Neural progenitor cell (in vitro differentiated cells): ENCODE data around the gene MAP4K5. TPM values are rescaled to one million over a fixed set of nuclear protein-coding genes. Genes with fewer than 3 reads are reported as not detected.
A peak's percentile ranks its signal among the peaks of the same experiment; 100 is the strongest.

Experiments used
- DNase-seq: peaks from one replicate; pipeline ENCODE4 v3.0.0-alpha.2; 2016; ENCODE audit warnings: low spot score
- H2AFZ ChIP-seq: fragments of 200-600 bp; sonication (generic); replicated peaks from 2 replicates; pipeline ENCODE4 v1.6.1; 2016; ENCODE audit warnings: antibody characterized with exemption
- H3F3A ChIP-seq: fragments of 200-600 bp; sonication (generic); 2 replicates; pipeline ENCODE4 v1.6.1; 2016; ENCODE audit warnings: antibody characterized with exemption, low read depth
- H3K27ac ChIP-seq: fragments of 200-600 bp; sonication (generic); 2 replicates; pipeline ENCODE4 v1.5.1; 2016; ENCODE audit warnings: mild to moderate bottlenecking
- H3K27me3 ChIP-seq: fragments of 200-600 bp; sonication (generic); 2 replicates; pipeline ENCODE4 v1.6.1; 2016; ENCODE audit warnings: mild to moderate bottlenecking, moderate library complexity
- H3K36me3 ChIP-seq: fragments of 200-600 bp; sonication (generic); 2 replicates; pipeline ENCODE4 v1.5.1; 2016
- H3K4me1 ChIP-seq: fragments of 200-600 bp; sonication (generic); 2 replicates; pipeline ENCODE4 v1.6.1; 2016; ENCODE audit warnings: mixed run types
- H3K4me2 ChIP-seq: fragments of 200-600 bp; sonication (generic); 2 replicates; pipeline ENCODE4 v1.6.1; 2016
- H3K4me3 ChIP-seq: fragments of 200-600 bp; sonication (generic); 2 replicates; pipeline ENCODE4 v1.5.1; 2016
- H3K79me2 ChIP-seq: fragments of 200-600 bp; sonication (generic); 2 replicates; pipeline ENCODE4 v1.6.1; 2016; ENCODE audit warnings: low read depth
- H3K9ac ChIP-seq: fragments of 200-600 bp; sonication (generic); 2 replicates; pipeline ENCODE4 v1.6.1; 2016
- H3K9me3 ChIP-seq: fragments of 200-600 bp; sonication (generic); 2 replicates; pipeline ENCODE4 v1.5.1; 2016; ENCODE audit warnings: low read depth
- H4K20me1 ChIP-seq: fragments of 200-600 bp; sonication (generic); 2 replicates; pipeline ENCODE4 v1.6.1; 2016; ENCODE audit warnings: low read depth
- H3K27ac Mint-ChIP-seq: 3 replicates; pipeline ENCODE4 v1.8.0; 2021; ENCODE audit warnings: mixed read lengths
- H3K27me3 Mint-ChIP-seq: 2 replicates; pipeline ENCODE4 v1.8.0; 2022; ENCODE audit warnings: low read depth, mild to moderate bottlenecking, inconsistent platforms, moderate library complexity, mixed read lengths; ENCODE audit not compliant: insufficient read depth
- H3K36me3 Mint-ChIP-seq: 3 replicates; pipeline ENCODE4 v1.8.0; 2021; ENCODE audit warnings: mixed read lengths
- H3K4me1 Mint-ChIP-seq: 3 replicates; pipeline ENCODE4 v1.8.0; 2021; ENCODE audit warnings: mixed read lengths
- H3K4me3 Mint-ChIP-seq: 3 replicates; pipeline ENCODE4 v1.8.0; 2021; ENCODE audit warnings: mild to moderate bottlenecking, moderate library complexity, mixed read lengths
- H3K9me3 Mint-ChIP-seq: 3 replicates; pipeline ENCODE4 v1.8.0; 2020; ENCODE audit warnings: mixed read lengths
- CTCF ChIP-seq: fragments of 200-600 bp; sonication (generic); IDR thresholded peaks from 2 replicates; pipeline ENCODE4 v1.5.1; 2017; ENCODE audit warnings: antibody characterized with exemption, mild to moderate bottlenecking
- EZH2 ChIP-seq: fragments of 200-600 bp; sonication (generic); IDR thresholded peaks from 2 replicates; pipeline ENCODE4 v1.6.1; 2017; ENCODE audit warnings: antibody characterized with exemption, mild to moderate bottlenecking, moderate library complexity
- EZH2phosphoT487 ChIP-seq: fragments of 200-600 bp; sonication (generic); IDR thresholded peaks from 2 replicates; pipeline ENCODE4 v1.6.1; 2017; ENCODE audit warnings: antibody characterized with exemption
- total RNA-seq: library from RNA; depleted of rRNA; stranded (reverse); fragments of >200 nt; gene quantifications from 2 replicates; pipeline ENCODE4 v1.2.3, GENCODE V29; 2015; ENCODE audit warnings: low replicate concordance

MAP4K5 gene
- total RNA-seq, 1 donor from 2014 or later = 114 TPM

- H4K20me1 ChIP-seq = peaks cover 54% of the 10 kb centered on the region
- no peaks in the 10 kb centered on the region for H3K9me3 ChIP-seq
- no peaks in the 10 kb centered on the region for H3K9me3 Mint-ChIP-seq
- no peak overlapping the region for H3K27ac ChIP-seq
- H3K4me1 ChIP-seq = peaks cover 19% of the 10 kb centered on the region
- no peak overlapping the region for H2AFZ ChIP-seq
- no peaks in the 10 kb centered on the region for H3K36me3 ChIP-seq
- H3K4me1 Mint-ChIP-seq = peaks cover 26% of the 10 kb centered on the region
- no peak for DNase-seq
- TF ChIP-seq EZH2phosphoT487 = no peak
- TF ChIP-seq EZH2 = no peak
- TF ChIP-seq CTCF = no peak
- peaks cover 13% of the 10 kb centered on the region for H3K36me3 Mint-ChIP-seq
- H3K9ac ChIP-seq = peak overlapping the region; percentile 90
- peak overlapping the region; percentile 97 for H3K4me3 Mint-ChIP-seq
- peaks cover 10% of the 10 kb centered on the region for H3K27me3 ChIP-seq
- H3K79me2 ChIP-seq = peaks cover 64% of the 10 kb centered on the region
- H3K27me3 Mint-ChIP-seq = peaks cover 3% of the 10 kb centered on the region
- peaks cover 6% of the 10 kb centered on the region for H3F3A ChIP-seq
- peak overlapping the region; percentile 91 for H3K4me2 ChIP-seq
- no peak overlapping the region for H3K27ac Mint-ChIP-seq
- H3K4me3 ChIP-seq = peak overlapping the region; percentile 91
These were observed 1.5 kb downstream of the MAP4K5 start for GRCh38 chr14:50530794-50531365.

- Histone ChIP-seq H3K79me2 (peaks cover 69% of the 10 kb centered on the region), H3K4me1 (peaks cover 19% of the 10 kb centered on the region), H3K4me3 (peak overlapping the region; percentile 91), H3K9ac (no peak overlapping the region), H3K36me3 (no peaks in the 10 kb centered on the region), H3F3A (peaks cover 6% of the 10 kb centered on the region), H3K4me2 (peak overlapping the region; percentile 91), H2AFZ (no peak overlapping the region), H4K20me1 (peaks cover 60% of the 10 kb centered on the region), H3K9me3 (no peaks in the 10 kb centered on the region), H3K27ac (no peak overlapping the region), H3K27me3 (peaks cover 10% of the 10 kb centered on the region)
- H3K27me3 Mint-ChIP-seq = peaks cover 2% of the 10 kb centered on the region
- peak overlapping the region; percentile 97 for H3K4me3 Mint-ChIP-seq
- TF ChIP-seq EZH2 (no peak), CTCF (no peak), EZH2phosphoT487 (no peak)
- no peaks in the 10 kb centered on the region for H3K9me3 Mint-ChIP-seq
- H3K27ac Mint-ChIP-seq = no peak overlapping the region
- DNase-seq = no peak
- H3K4me1 Mint-ChIP-seq = peaks cover 26% of the 10 kb centered on the region
- H3K36me3 Mint-ChIP-seq = peaks cover 13% of the 10 kb centered on the region
These were observed 2.0 kb downstream of the MAP4K5 start for GRCh38 chr14:50530358-50530757.

- no peak for DNase-seq
- peaks cover 68% of the 10 kb centered on the region for H4K20me1 ChIP-seq
- no peak overlapping the region for H3K27ac Mint-ChIP-seq
- H3K27ac ChIP-seq = no peak overlapping the region
- peaks cover 6% of the 10 kb centered on the region for H3F3A ChIP-seq
- peak overlapping the region; percentile 97 for H3K4me3 Mint-ChIP-seq
- H3K9me3 ChIP-seq = no peaks in the 10 kb centered on the region
- no peak overlapping the region for H2AFZ ChIP-seq
- TF ChIP-seq EZH2 (no peak), EZH2phosphoT487 (no peak), CTCF (no peak)
- peaks cover 20% of the 10 kb centered on the region for H3K36me3 Mint-ChIP-seq
- peaks cover 2% of the 10 kb centered on the region for H3K27me3 Mint-ChIP-seq
- no peaks in the 10 kb centered on the region for H3K36me3 ChIP-seq
- peaks cover 10% of the 10 kb centered on the region for H3K27me3 ChIP-seq
- no peak overlapping the region for H3K9ac ChIP-seq
- peaks cover 3% of the 10 kb centered on the region for H3K9me3 Mint-ChIP-seq
- peaks cover 26% of the 10 kb centered on the region for H3K4me1 Mint-ChIP-seq
- H3K79me2 ChIP-seq = peaks cover 78% of the 10 kb centered on the region
- H3K4me2 ChIP-seq = peak overlapping the region; percentile 91
- H3K4me3 ChIP-seq = peak overlapping the region; percentile 91
- peaks cover 25% of the 10 kb centered on the region for H3K4me1 ChIP-seq
These were observed 2.8 kb downstream of the MAP4K5 start for GRCh38 chr14:50529288-50530179.
